Measurements from ENCODE around the gene SPRR2A.

Gene SPRR2A

GRCh38 chr1:153081736-153082135, 24.4 kb upstream of the SPRR2A start:
- H3K4me3 ChIP-seq (ENCODE audit: low read depth, low read length), result no peak overlapping the region
- DNase-seq (ENCODE audit: low read depth), result no peak
- TF ChIP-seq MYC (IDR thresholded peaks at IDR 0.05; ENCODE audit: low read depth, low read length), result no peak
- TF ChIP-seq POLR2A (IDR thresholded peaks at IDR 0.05; ENCODE audit: extremely low read depth, insufficient read length), result no peak
- no peak for TF ChIP-seq MAX (IDR thresholded peaks at IDR 0.05; ENCODE audit: low read depth, low read length)
- no peak for TF ChIP-seq CTCF (IDR thresholded peaks at IDR 0.05; ENCODE audit: low read depth, low read length)

GRCh38 chr1:153072806-153073726, 15.8 kb upstream of the SPRR2A start:
- no peak for DNase-seq (ENCODE audit: low read depth)

GRCh38 chr1:153071511-153071910, 14.2 kb upstream of the SPRR2A start, which contains the start of gene SPRR2B:
TSS of gene SPRR2B (minus strand) at chr1:153071611. CDS start at chr1:153070839, 772 bp downstream.
- no peak for TF ChIP-seq MYC (IDR thresholded peaks at IDR 0.05; ENCODE audit: low read depth, low read length)
- no peak for TF ChIP-seq CTCF (IDR thresholded peaks at IDR 0.05; ENCODE audit: low read depth, low read length)
- no peak for TF ChIP-seq MAX (IDR thresholded peaks at IDR 0.05; ENCODE audit: low read depth, low read length)
- no peak within 1 kb of the TSS for H3K4me3 ChIP-seq (ENCODE audit: low read depth, low read length)
- DNase-seq (ENCODE audit: low read depth), result no peak

More at GRCh38 chr1:153072806-153073726, 15.8 kb upstream of the SPRR2A start:
- no peak overlapping the region for H3K4me3 ChIP-seq (ENCODE audit: low read depth, low read length)
- no peak for TF ChIP-seq MYC (IDR thresholded peaks at IDR 0.05; ENCODE audit: low read depth, low read length)
- no peak for TF ChIP-seq POLR2A (IDR thresholded peaks at IDR 0.05; ENCODE audit: extremely low read depth, insufficient read length)
- no peak for TF ChIP-seq CTCF (IDR thresholded peaks at IDR 0.05; ENCODE audit: low read depth, low read length)
- TF ChIP-seq MAX (IDR thresholded peaks at IDR 0.05; ENCODE audit: low read depth, low read length), result no peak

- TF ChIP-seq MYC (IDR thresholded peaks at IDR 0.05; ENCODE audit: low read depth, low read length) (no peak), POLR2A (IDR thresholded peaks at IDR 0.05; ENCODE audit: extremely low read depth, insufficient read length) (no peak), MAX (IDR thresholded peaks at IDR 0.05; ENCODE audit: low read depth, low read length) (no peak), CTCF (IDR thresholded peaks at IDR 0.05; ENCODE audit: low read depth, low read length) (no peak)
- no peak for DNase-seq (ENCODE audit: low read depth)
- H3K4me3 ChIP-seq (ENCODE audit: low read depth, low read length), result no peak overlapping the region
These were observed 12.9 kb upstream of the SPRR2A start for GRCh38 chr1:153070243-153070642.

- no peak for DNase-seq (ENCODE audit: low read depth)
- H3K4me3 ChIP-seq (ENCODE audit: low read depth, low read length), result no peak overlapping the region
- no peak for TF ChIP-seq POLR2A (IDR thresholded peaks at IDR 0.05; ENCODE audit: extremely low read depth, insufficient read length)
- no peak for TF ChIP-seq CTCF (IDR thresholded peaks at IDR 0.05; ENCODE audit: low read depth, low read length)
- TF ChIP-seq MAX (IDR thresholded peaks at IDR 0.05; ENCODE audit: low read depth, low read length), result no peak
- TF ChIP-seq MYC (IDR thresholded peaks at IDR 0.05; ENCODE audit: low read depth, low read length), result no peak
These were observed 1.8 kb upstream of the SPRR2A start for GRCh38 chr1:153058826-153059784.

Data from NB4 (cell line).